Spleen (tissue), 11 donors: ENCODE measurements around the gene ITIH4. TPM values are rescaled to one million over a fixed set of nuclear protein-coding genes. Genes with fewer than 3 reads are reported as not detected.

Experiments used
- DNase-seq: peaks from one replicate; pipeline ENCODE4 v3.0.0-alpha.2; 2020
- H3K27ac ChIP-seq, 8 donors: fragments of 200-600 bp; sonication (generic) in 7 of 8; 1 replicate in 4 of 8; 2 replicates in 4 of 8; pipeline versions ENCODE4 v1.5.0 to v1.8.0; 2016 to 2021; ENCODE audit warnings: inconsistent platforms in 4 of 8, mild to moderate bottlenecking in 4 of 8, moderate library complexity in 1 of 8
- H3K27me3 ChIP-seq, 7 donors: fragments of 200-600 bp; sonication (generic) in 6 of 7; replicated peaks in 1 of 7; 1 replicate in 4 of 7; 2 replicates in 3 of 7; pipeline versions ENCODE4 v1.5.0 to v1.8.0; 2016 to 2021; ENCODE audit warnings: inconsistent platforms in 3 of 7, mild to moderate bottlenecking in 1 of 7
- H3K36me3 ChIP-seq, 6 donors: fragments of 200-600 bp; sonication (generic) in 5 of 6; 1 replicate in 4 of 6; 2 replicates in 2 of 6; pipeline versions ENCODE4 v1.5.0 to v1.8.0; 2016 to 2021; ENCODE audit warnings: inconsistent platforms in 2 of 6
- H3K4me1 ChIP-seq, 6 donors: fragments of 200-600 bp; sonication (generic) in 5 of 6; 1 replicate in 3 of 6; 2 replicates in 3 of 6; pipeline versions ENCODE4 v1.5.0 to v1.8.0; 2016 to 2021; ENCODE audit warnings: inconsistent platforms in 3 of 6
- H3K4me3 ChIP-seq, 8 donors: fragments of 200-600 bp; sonication (generic) in 7 of 8; 1 replicate in 4 of 8; 2 replicates in 4 of 8; pipeline versions ENCODE4 v1.5.0 to v1.8.0; 2016 to 2021; ENCODE audit warnings: inconsistent platforms in 4 of 8, mild to moderate bottlenecking in 4 of 8, moderate library complexity in 2 of 8
- H3K9me3 ChIP-seq, 8 donors: fragments of 200-600 bp; sonication (generic) in 7 of 8; 1 replicate in 4 of 8; 2 replicates in 4 of 8; pipeline versions ENCODE4 v1.5.0 to v1.8.0; 2016 to 2021; ENCODE audit warnings: inconsistent platforms in 4 of 8
- POLR2A ChIP-seq, 3 donors: fragments of 450-650 bp; IDR thresholded peaks; one replicate each; pipeline ENCODE4 v1.5.1; 2017; ENCODE audit warnings: antibody characterized with exemption in 3 of 3, mild to moderate bottlenecking in 1 of 3
- POLR2AphosphoS5 ChIP-seq, 3 donors: sonication (generic); formaldehyde crosslinking; IDR thresholded peaks; one replicate each; pipeline ENCODE4 v1.5.1; 2017; ENCODE audit warnings: antibody characterized with exemption in 3 of 3
- WGBS, 5 donors: extraction: QIAGEN DNeasy Blood & Tissue Kit in 3 of 5; methylation state at CpG; one replicate each; pipeline versions ENCODE4 v1.1.5 to v1.1.7; 2013 to 2018; 5-methylcytosine and 5-hydroxymethylcytosine counted together
- intact Hi-C: fragments of 100-400 bp; cut with DNase I; formaldehyde crosslinking; loops from one replicate; pipeline ENCODE4 v1.15.0; 2023; ENCODE audit warnings: low total_unique reads
- polyA plus RNA-seq, 3 donors: library from polyadenylated mRNA; stranded (reverse); fragments of 200-250 nt; gene quantifications; one replicate each; pipeline ENCODE4 v1.2.1, GENCODE V29; 2013
- total RNA-seq, 7 donors: library from RNA; depleted of rRNA in 3 of 7; stranded (reverse); fragments of >200 nt in 3 of 7; fragmentation: NEBNext Ultra II Directional in 4 of 7; extraction: Animal tissue kit (Norgen Biotek cat#: 25700) in 4 of 7; gene quantifications; one replicate each; pipeline versions ENCODE4 v1.1.0 to v1.2.1, GENCODE V29; 2016 to 2021
- TF ChIP-seq, protein P1 (sequence below), 11 experiments: fragments of 200-600 bp in 7 of 11; fragments of 450-650 bp in 4 of 11; sonication (generic) in 4 of 11; IDR thresholded peaks in 8 of 11; conservative IDR thresholded peaks in 3 of 11; 1 replicate in 7 of 11; 2 replicates in 4 of 11; pipeline versions ENCODE4 v1.4.0 to v1.8.0; 2016 to 2021; ENCODE audit warnings: antibody characterized with exemption in 11 of 11, inconsistent platforms in 4 of 11, mild to moderate bottlenecking in 1 of 11
- donor health status: healthy with polysubstance abuse.
- donor health status: DM: no; HTN: no; CAD: no; lungs with moderate emphysema.
- donor health status: DM: no; HTN: no; CAD: no.
- donor health status: Bipolar disorder and iron deficiency.
- donor health status: healthy.
- donor health status: DM: no; HTN: no; CAD: no.
- donor health status: DM: yes; HTN: yes; CAD: no.

ITIH4 gene
- total and polyA plus RNA-seq, 10 donors, result 9.9 to 54.2 (median 21.6) TPM

DNA sequence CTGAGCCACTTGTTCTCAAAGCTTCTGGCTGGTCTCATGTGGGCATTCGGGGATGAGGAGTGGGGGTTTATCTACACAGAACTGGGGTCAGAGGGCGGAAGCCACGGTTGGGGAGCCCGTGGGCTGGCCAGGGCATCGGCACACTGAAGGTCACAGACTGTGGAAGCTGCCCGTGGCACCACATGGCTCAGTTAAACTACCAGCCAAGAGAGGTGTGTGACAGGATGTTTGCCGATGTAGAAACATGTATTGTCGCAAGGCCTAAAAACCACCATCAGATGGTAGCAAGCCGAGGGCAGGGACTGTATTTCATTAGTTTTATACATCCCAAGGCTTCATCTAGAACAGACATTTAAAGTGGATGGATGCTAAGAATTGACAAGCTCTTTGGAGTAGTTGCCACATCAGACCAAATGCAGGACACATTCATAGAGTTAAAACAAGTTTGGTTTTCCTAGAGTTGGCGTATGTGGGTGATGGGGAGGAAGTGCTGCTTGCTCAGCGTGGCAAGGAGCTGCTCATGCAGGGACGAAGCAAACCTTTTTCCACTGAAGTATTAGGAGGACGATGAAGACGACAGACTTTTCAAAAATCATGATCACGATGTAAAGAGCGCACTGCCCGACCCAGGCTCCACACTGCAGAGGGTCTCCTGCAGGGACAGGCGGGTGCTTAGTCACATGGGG is 14.0 kb upstream of the ITIH4 start:
- peak overlapping the region in 3 of 8 donors; percentile 34 to 55 (median 40) for H3K27ac ChIP-seq
- H3K9me3 ChIP-seq, result no peaks in the 10 kb centered on the region
- peak; percentile 63 for DNase-seq
- WGBS, 5 donors, result 66 to 90% (median 76%) methylated on average over 18 of the region's 18 CpGs
- no peaks in the 10 kb centered on the region for H3K27me3 ChIP-seq
- H3K4me3 ChIP-seq, result no peak overlapping the region
- peaks cover 0 to 86% (median 55%) of the 10 kb centered on the region in 6 donors for H3K36me3 ChIP-seq
- H3K4me1 ChIP-seq, result peaks cover 0 to 55% (median 10%) of the 10 kb centered on the region in 6 donors
- intact Hi-C loops, result no loop called here
- TF ChIP-seq, protein P1, sequence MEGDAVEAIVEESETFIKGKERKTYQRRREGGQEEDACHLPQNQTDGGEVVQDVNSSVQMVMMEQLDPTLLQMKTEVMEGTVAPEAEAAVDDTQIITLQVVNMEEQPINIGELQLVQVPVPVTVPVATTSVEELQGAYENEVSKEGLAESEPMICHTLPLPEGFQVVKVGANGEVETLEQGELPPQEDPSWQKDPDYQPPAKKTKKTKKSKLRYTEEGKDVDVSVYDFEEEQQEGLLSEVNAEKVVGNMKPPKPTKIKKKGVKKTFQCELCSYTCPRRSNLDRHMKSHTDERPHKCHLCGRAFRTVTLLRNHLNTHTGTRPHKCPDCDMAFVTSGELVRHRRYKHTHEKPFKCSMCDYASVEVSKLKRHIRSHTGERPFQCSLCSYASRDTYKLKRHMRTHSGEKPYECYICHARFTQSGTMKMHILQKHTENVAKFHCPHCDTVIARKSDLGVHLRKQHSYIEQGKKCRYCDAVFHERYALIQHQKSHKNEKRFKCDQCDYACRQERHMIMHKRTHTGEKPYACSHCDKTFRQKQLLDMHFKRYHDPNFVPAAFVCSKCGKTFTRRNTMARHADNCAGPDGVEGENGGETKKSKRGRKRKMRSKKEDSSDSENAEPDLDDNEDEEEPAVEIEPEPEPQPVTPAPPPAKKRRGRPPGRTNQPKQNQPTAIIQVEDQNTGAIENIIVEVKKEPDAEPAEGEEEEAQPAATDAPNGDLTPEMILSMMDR (IDR thresholded peaks at IDR 0.05 in 8 of 11, conservative IDR thresholded peaks at IDR 0.05 in 3 of 11), result no peak
- TF ChIP-seq POLR2AphosphoS5 (IDR thresholded peaks at IDR 0.05), result no peak
- no peak for TF ChIP-seq POLR2A (IDR thresholded peaks at IDR 0.05)

- H3K27ac ChIP-seq, result peak overlapping the region in 3 of 8 donors; percentile 34 to 55 (median 40)
- WGBS, 5 donors, result 92 to 100% (median 94%) methylated on average over 2 of the region's 2 CpGs
- peaks cover 0 to 60% (median 14%) of the 10 kb centered on the region in 6 donors for H3K4me1 ChIP-seq
- peaks cover 0 to 86% (median 52%) of the 10 kb centered on the region in 6 donors for H3K36me3 ChIP-seq
- H3K9me3 ChIP-seq, result no peaks in the 10 kb centered on the region
- intact Hi-C loops, result no loop called here
- H3K27me3 ChIP-seq, result no peaks in the 10 kb centered on the region
- TF ChIP-seq, protein P1 (IDR thresholded peaks at IDR 0.05 in 8 of 11, conservative IDR thresholded peaks at IDR 0.05 in 3 of 11), result no peak
- no peak overlapping the region for H3K4me3 ChIP-seq
- peak; percentile 32 for DNase-seq
Observed at GRCh38 chr3:52843881-52844280, 13.4 kb upstream of the ITIH4 start.

DNA sequence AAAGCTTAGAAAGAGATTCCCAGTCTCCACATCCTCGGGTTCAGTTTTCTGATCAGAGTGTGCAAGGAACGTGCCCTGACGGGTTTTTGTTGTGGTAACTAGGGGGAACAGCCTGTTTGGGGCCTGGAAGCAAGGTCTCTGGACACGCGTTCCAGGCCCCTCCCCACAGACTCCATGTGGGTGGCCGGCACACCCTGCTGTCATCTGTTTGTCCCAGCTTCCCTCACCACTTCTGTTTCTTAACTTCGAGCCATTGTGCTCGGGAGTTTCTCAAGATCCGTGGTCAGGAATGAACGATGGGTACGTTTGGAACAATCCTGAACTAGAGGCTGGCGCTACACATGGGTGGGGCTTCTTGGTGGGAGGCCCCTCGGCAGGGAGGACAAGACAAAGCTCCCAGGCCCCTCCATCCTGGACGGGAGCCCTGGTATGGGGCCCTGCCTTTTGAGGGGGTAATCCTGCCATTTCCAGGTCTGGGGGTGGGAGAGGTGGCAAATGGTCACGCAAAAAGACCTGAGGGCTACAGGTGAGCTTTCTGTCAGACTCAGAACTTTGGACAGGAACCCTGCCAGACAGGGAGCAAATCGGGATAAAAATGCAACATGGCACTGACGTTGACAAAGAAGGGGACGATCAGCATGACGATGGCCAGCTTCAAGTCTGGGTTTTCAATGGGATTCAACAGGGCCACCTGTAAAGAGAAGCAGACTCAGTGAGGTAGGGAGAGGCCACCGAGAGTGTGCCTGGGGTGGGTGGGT is 12.8 kb upstream of the ITIH4 start:
- intact Hi-C loops, result no loop called here
- peaks cover 0 to 66% (median 18%) of the 10 kb centered on the region in 6 donors for H3K4me1 ChIP-seq
- H3K27me3 ChIP-seq, result no peaks in the 10 kb centered on the region
- peaks cover 0 to 86% (median 46%) of the 10 kb centered on the region in 6 donors for H3K36me3 ChIP-seq
- no peak for TF ChIP-seq POLR2AphosphoS5 (IDR thresholded peaks at IDR 0.05)
- TF ChIP-seq, protein P1 (IDR thresholded peaks at IDR 0.05 in 8 of 11, conservative IDR thresholded peaks at IDR 0.05 in 3 of 11), result no peak
- TF ChIP-seq POLR2A (IDR thresholded peaks at IDR 0.05), result no peak
- 64 to 85% (median 72%) methylated on average over 20 of the region's 20 CpGs for WGBS, 5 donors
- H3K27ac ChIP-seq, result peak overlapping the region in 2 of 8 donors; percentile 30 to 55
- no peak overlapping the region for H3K4me3 ChIP-seq
- peak; percentile 56 for DNase-seq
- no peaks in the 10 kb centered on the region for H3K9me3 ChIP-seq

DNA sequence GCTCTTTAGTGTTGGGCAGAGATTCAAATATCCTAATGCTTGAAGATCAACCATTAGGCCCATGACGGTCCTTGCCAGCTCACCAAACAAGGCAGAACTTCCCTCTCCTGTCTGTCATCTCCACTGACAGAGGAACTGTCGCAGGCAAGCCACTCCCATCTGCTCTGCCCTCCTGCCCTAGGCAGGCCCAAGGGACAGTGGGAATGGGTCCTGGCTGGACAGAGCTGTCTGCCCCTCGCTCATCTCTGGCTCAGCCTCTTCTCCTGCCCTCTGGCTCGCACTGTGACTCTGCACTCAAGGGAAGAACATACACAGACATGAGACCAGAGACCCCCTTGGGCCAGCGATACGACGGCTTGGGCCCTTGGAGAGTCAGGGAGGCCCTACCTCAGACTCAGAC is 12.0 kb upstream of the ITIH4 start:
- 71 to 84% (median 80%) methylated on average over 7 of the region's 7 CpGs for WGBS, 5 donors
- intact Hi-C loops, result no loop called here
- Histone ChIP-seq H3K36me3 (peaks cover 0 to 86% (median 42%) of the 10 kb centered on the region in 6 donors), H3K4me1 (peaks cover 0 to 73% (median 19%) of the 10 kb centered on the region in 6 donors), H3K9me3 (no peaks in the 10 kb centered on the region), H3K27ac (peak overlapping the region in 2 of 8 donors; percentile 30 to 55), H3K4me3 (no peak overlapping the region), H3K27me3 (no peaks in the 10 kb centered on the region)
- peak; percentile 69 for DNase-seq
- no peak for TF ChIP-seq POLR2AphosphoS5 (IDR thresholded peaks at IDR 0.05)
- no peak for TF ChIP-seq POLR2A (IDR thresholded peaks at IDR 0.05)
- TF ChIP-seq, protein P1 (IDR thresholded peaks at IDR 0.05 in 8 of 11, conservative IDR thresholded peaks at IDR 0.05 in 3 of 11), result no peak
